Natural killer cell (primary cell): ENCODE measurements around the gene RELT. TPM values are rescaled to one million over a fixed set of nuclear protein-coding genes. Genes with fewer than 3 reads are reported as not detected.

ENCODE experiments used
- ATAC-seq, 3 donors: fragments of 150-1000 bp in 2 of 3; fragments of 200-7000 bp in 1 of 3; cut with Tn5 transposase; 1 replicate in 1 of 3; 2 replicates in 2 of 3; pipeline ENCODE4 v1.10.0; 2021; ENCODE audit warnings: mild to moderate bottlenecking in 2 of 3, moderate library complexity in 2 of 3
- DNase-seq, 2 donors: peaks; one replicate each; pipeline versions ENCODE4 v3.0.0 to v3.0.0-alpha.2; 2013 to 2021; ENCODE audit warnings: mixed read lengths in 1 of 2
- H3K27ac ChIP-seq: one replicate; pipeline ENCODE4 v1.5.1; 2013; ENCODE audit warnings: mild to moderate bottlenecking, low read length
- H3K27me3 ChIP-seq: one replicate; pipeline ENCODE4 v1.6.1; 2013; ENCODE audit warnings: low read length; ENCODE audit not compliant: control insufficient read depth, insufficient read depth
- H3K36me3 ChIP-seq: one replicate; pipeline ENCODE4 v1.6.1; 2013; ENCODE audit warnings: low read length; ENCODE audit not compliant: control insufficient read depth, insufficient read depth
- H3K4me1 ChIP-seq: one replicate; pipeline ENCODE4 v1.6.1; 2013; ENCODE audit warnings: low read length; ENCODE audit not compliant: control insufficient read depth, insufficient read depth
- H3K4me3 ChIP-seq: one replicate; pipeline ENCODE4 v1.5.1; 2013; ENCODE audit warnings: low read length
- H3K9me3 ChIP-seq: one replicate; pipeline ENCODE4 v1.6.1; 2013; ENCODE audit warnings: low read length; ENCODE audit not compliant: control insufficient read depth, insufficient read depth
- H3K27ac Mint-ChIP-seq, 2 donors: one replicate each; pipeline ENCODE4 v1.8.0; 2022; ENCODE audit warnings: mild to moderate bottlenecking in 2 of 2, mixed read lengths in 2 of 2, moderate library complexity in 1 of 2
- H3K27me3 Mint-ChIP-seq, 2 donors: one replicate each; pipeline ENCODE4 v1.8.0; 2022; ENCODE audit warnings: low read depth in 2 of 2, mixed read lengths in 2 of 2
- H3K36me3 Mint-ChIP-seq: one replicate; pipeline ENCODE4 v1.8.0; 2022; ENCODE audit warnings: mixed read lengths
- H3K4me1 Mint-ChIP-seq, 2 donors: one replicate each; pipeline ENCODE4 v1.8.0; 2022; ENCODE audit warnings: mixed read lengths in 2 of 2
- H3K4me3 Mint-ChIP-seq: one replicate; pipeline ENCODE4 v1.8.0; 2022; ENCODE audit warnings: mild to moderate bottlenecking, moderate library complexity, mixed read lengths
- H3K9me3 Mint-ChIP-seq, 2 donors: one replicate each; pipeline ENCODE4 v1.8.0; 2022; ENCODE audit warnings: mixed read lengths in 2 of 2
- WGBS: methylation state at CpG from one replicate; pipeline ENCODE4 v1.1.7; 2013; ENCODE audit warnings: missing lambda C conversion rate; ENCODE audit not compliant: insufficient coverage; 5-methylcytosine and 5-hydroxymethylcytosine counted together
- intact Hi-C: fragments of 100-400 bp; cut with micrococcal nuclease; formaldehyde crosslinking; loops from one replicate; pipeline ENCODE4 v1.14.2; 2022
- total RNA-seq, 4 donors: library from RNA; stranded (reverse); fragments of 120-200 nt in 1 of 4; gene quantifications; one replicate each; pipeline versions ENCODE4 v1.2.3 to v1.2.4, GENCODE V29; 2013 to 2022
- TF ChIP-seq, protein P1 (sequence below): fragments of 200-600 bp; IDR thresholded peaks from one replicate; pipeline ENCODE4 v1.8.0; 2022; ENCODE audit warnings: antibody characterized with exemption

Gene RELT
- total RNA-seq, 3 donors from 2014 or later (not counting 1 experiment from before 2014, with no cell fraction given), result 132 to 264 (median 151) TPM

- Histone ChIP-seq H3K4me3 (no peak overlapping the region), H3K27ac (no peak overlapping the region), H3K27me3 (no peaks in the 10 kb centered on the region), H3K9me3 (no peaks in the 10 kb centered on the region), H3K4me1 (no peaks in the 10 kb centered on the region), H3K36me3 (no peaks in the 10 kb centered on the region)
- H3K4me3 Mint-ChIP-seq, result no peak overlapping the region
- TF ChIP-seq, protein P1, sequence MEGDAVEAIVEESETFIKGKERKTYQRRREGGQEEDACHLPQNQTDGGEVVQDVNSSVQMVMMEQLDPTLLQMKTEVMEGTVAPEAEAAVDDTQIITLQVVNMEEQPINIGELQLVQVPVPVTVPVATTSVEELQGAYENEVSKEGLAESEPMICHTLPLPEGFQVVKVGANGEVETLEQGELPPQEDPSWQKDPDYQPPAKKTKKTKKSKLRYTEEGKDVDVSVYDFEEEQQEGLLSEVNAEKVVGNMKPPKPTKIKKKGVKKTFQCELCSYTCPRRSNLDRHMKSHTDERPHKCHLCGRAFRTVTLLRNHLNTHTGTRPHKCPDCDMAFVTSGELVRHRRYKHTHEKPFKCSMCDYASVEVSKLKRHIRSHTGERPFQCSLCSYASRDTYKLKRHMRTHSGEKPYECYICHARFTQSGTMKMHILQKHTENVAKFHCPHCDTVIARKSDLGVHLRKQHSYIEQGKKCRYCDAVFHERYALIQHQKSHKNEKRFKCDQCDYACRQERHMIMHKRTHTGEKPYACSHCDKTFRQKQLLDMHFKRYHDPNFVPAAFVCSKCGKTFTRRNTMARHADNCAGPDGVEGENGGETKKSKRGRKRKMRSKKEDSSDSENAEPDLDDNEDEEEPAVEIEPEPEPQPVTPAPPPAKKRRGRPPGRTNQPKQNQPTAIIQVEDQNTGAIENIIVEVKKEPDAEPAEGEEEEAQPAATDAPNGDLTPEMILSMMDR, result no peak
- intact Hi-C loops, result no loop called here
- no peaks in the 10 kb centered on the region for H3K36me3 Mint-ChIP-seq
- H3K27me3 Mint-ChIP-seq, result peaks cover 0 to 3% of the 10 kb centered on the region in 2 donors
- ATAC-seq (no peak), DNase-seq (no peak)
- H3K9me3 Mint-ChIP-seq, result no peaks in the 10 kb centered on the region
- WGBS, result 87% methylated on average over 10 of the region's 10 CpGs
- no peak overlapping the region for H3K27ac Mint-ChIP-seq
- peaks cover 0 to 3% of the 10 kb centered on the region in 2 donors for H3K4me1 Mint-ChIP-seq
Measured at GRCh38 chr11:73346186-73346935, 29.8 kb upstream of the RELT start.

DNA sequence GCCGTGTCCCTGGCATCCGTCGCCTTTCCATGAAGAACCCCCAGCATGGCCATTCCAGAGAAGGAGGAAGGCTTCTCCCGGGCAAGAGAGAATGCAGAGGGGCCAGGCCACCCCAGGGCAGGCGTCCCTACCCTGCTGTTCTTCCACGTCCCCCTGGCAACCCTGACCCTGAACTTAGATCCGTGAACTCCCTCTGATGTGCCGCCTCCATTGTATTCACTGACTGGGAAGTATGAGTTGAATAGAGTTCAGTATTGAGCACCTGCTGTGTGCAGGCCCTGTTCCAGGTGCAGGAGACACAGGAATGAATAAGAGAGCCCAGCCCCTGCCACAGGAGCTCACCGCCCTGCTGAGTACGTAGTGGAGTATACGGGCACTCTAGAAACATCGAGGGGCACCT, 29.1 kb upstream of the RELT start:
- Mint-ChIP-seq H3K27ac (no peak overlapping the region), H3K4me3 (no peak overlapping the region), H3K36me3 (no peaks in the 10 kb centered on the region), H3K4me1 (peaks cover 0 to 5% of the 10 kb centered on the region in 2 donors), H3K27me3 (peaks cover 0 to 3% of the 10 kb centered on the region in 2 donors), H3K9me3 (no peaks in the 10 kb centered on the region)
- ATAC-seq (no peak), DNase-seq (no peak)
- Histone ChIP-seq H3K4me1 (no peaks in the 10 kb centered on the region), H3K9me3 (no peaks in the 10 kb centered on the region), H3K27me3 (no peaks in the 10 kb centered on the region), H3K27ac (no peak overlapping the region), H3K4me3 (no peak overlapping the region), H3K36me3 (no peaks in the 10 kb centered on the region)
- 90% methylated on average over 12 of the region's 12 CpGs for WGBS
- TF ChIP-seq, protein P1, result no peak
- intact Hi-C loops, result no loop called here

GRCh38 chr11:73348838-73349237, 27.4 kb upstream of the RELT start:
- Histone ChIP-seq H3K27me3 (no peaks in the 10 kb centered on the region), H3K36me3 (no peaks in the 10 kb centered on the region), H3K4me1 (no peaks in the 10 kb centered on the region), H3K4me3 (no peak overlapping the region), H3K27ac (no peak overlapping the region), H3K9me3 (no peaks in the 10 kb centered on the region)
- TF ChIP-seq, protein P1, result no peak
- DNase-seq (no peak), ATAC-seq (no peak)
- H3K27ac Mint-ChIP-seq, result no peak overlapping the region
- intact Hi-C loops, result no loop called here
- 90% methylated on average over 5 of the region's 5 CpGs for whole genome bisulfite sequencing
- H3K4me1 Mint-ChIP-seq, result peaks cover 0 to 5% of the 10 kb centered on the region in 2 donors
- H3K9me3 Mint-ChIP-seq, result no peaks in the 10 kb centered on the region
- no peaks in the 10 kb centered on the region for H3K36me3 Mint-ChIP-seq
- peaks cover 0 to 3% of the 10 kb centered on the region in 2 donors for H3K27me3 Mint-ChIP-seq
- no peak overlapping the region for H3K4me3 Mint-ChIP-seq
